ENCODE results near the gene PDE4D.
A peak's percentile ranks its signal among the peaks of the same experiment; 100 is the strongest.

Gene PDE4D

GRCh38 chr5:59051951-59052350 is 841.6 kb downstream of the PDE4D start:
- no peak for FAIRE-seq
- DNase-seq (ENCODE audit: insufficient read length): no peak
- TF ChIP-seq POLR2AphosphoS5 (IDR thresholded peaks at IDR 0.05; ENCODE audit: low read depth, low read length) (no peak), TAF1 (IDR thresholded peaks at IDR 0.05; ENCODE audit: borderline replicate concordance, low read depth, low read length) (no peak), POLR2A (IDR thresholded peaks at IDR 0.05; ENCODE audit: low read depth, low read length) (no peak)

- FAIRE-seq: no peak
- no peak for TF ChIP-seq TAF1 (IDR thresholded peaks at IDR 0.05; ENCODE audit: borderline replicate concordance, low read depth, low read length)
- TF ChIP-seq POLR2AphosphoS5 (IDR thresholded peaks at IDR 0.05; ENCODE audit: low read depth, low read length): no peak
- TF ChIP-seq POLR2A (IDR thresholded peaks at IDR 0.05; ENCODE audit: low read depth, low read length): no peak
- DNase-seq (ENCODE audit: insufficient read length): no peak
Observed at GRCh38 chr5:59049095-59049494, 844.4 kb downstream of the PDE4D start.

- no peak for DNase-seq (ENCODE audit: insufficient read length)
- TF ChIP-seq POLR2A (IDR thresholded peaks at IDR 0.05; ENCODE audit: low read depth, low read length): no peak
- TF ChIP-seq TAF1 (IDR thresholded peaks at IDR 0.05; ENCODE audit: borderline replicate concordance, low read depth, low read length): no peak
- FAIRE-seq: no peak
Observed at GRCh38 chr5:59042201-59043055, 851.1 kb downstream of the PDE4D start.

- no peak for DNase-seq (ENCODE audit: insufficient read length)
- FAIRE-seq: no peak
- TF ChIP-seq POLR2AphosphoS5 (IDR thresholded peaks at IDR 0.05; ENCODE audit: low read depth, low read length) (no peak), POLR2A (IDR thresholded peaks at IDR 0.05; ENCODE audit: low read depth, low read length) (no peak), TAF1 (IDR thresholded peaks at IDR 0.05; ENCODE audit: borderline replicate concordance, low read depth, low read length) (no peak)
Observed at GRCh38 chr5:59041355-59041754, 852.2 kb downstream of the PDE4D start.

GRCh38 chr5:59040804-59041201 is 852.7 kb downstream of the PDE4D start:
- no peak for FAIRE-seq
- no peak for DNase-seq (ENCODE audit: insufficient read length)
- no peak for TF ChIP-seq POLR2A (IDR thresholded peaks at IDR 0.05; ENCODE audit: low read depth, low read length)
- TF ChIP-seq TAF1 (IDR thresholded peaks at IDR 0.05; ENCODE audit: borderline replicate concordance, low read depth, low read length): no peak
- no peak for TF ChIP-seq POLR2AphosphoS5 (IDR thresholded peaks at IDR 0.05; ENCODE audit: low read depth, low read length)

GRCh38 chr5:59040024-59040803 is 853.3 kb downstream of the PDE4D start:
- no peak for DNase-seq (ENCODE audit: insufficient read length)
- peak; percentile 36 for FAIRE-seq
- TF ChIP-seq POLR2AphosphoS5 (IDR thresholded peaks at IDR 0.05; ENCODE audit: low read depth, low read length): no peak
- TF ChIP-seq POLR2A (IDR thresholded peaks at IDR 0.05; ENCODE audit: low read depth, low read length): no peak
- TF ChIP-seq TAF1 (IDR thresholded peaks at IDR 0.05; ENCODE audit: borderline replicate concordance, low read depth, low read length): no peak

- peak; percentile 45 for DNase-seq (ENCODE audit: insufficient read length)
Observed at GRCh38 chr5:59039296-59040023, 854.1 kb downstream of the PDE4D start.

GRCh38 chr5:59038798-59039295 is 854.7 kb downstream of the PDE4D start:
- peak; percentile 30 for FAIRE-seq
- no peak for TF ChIP-seq POLR2AphosphoS5 (IDR thresholded peaks at IDR 0.05; ENCODE audit: low read depth, low read length)
- TF ChIP-seq POLR2A (IDR thresholded peaks at IDR 0.05; ENCODE audit: low read depth, low read length): no peak
- no peak for TF ChIP-seq TAF1 (IDR thresholded peaks at IDR 0.05; ENCODE audit: borderline replicate concordance, low read depth, low read length)

More at GRCh38 chr5:59039296-59040023, 854.1 kb downstream of the PDE4D start:
- no peak for TF ChIP-seq POLR2A (IDR thresholded peaks at IDR 0.05; ENCODE audit: low read depth, low read length)
- TF ChIP-seq POLR2AphosphoS5 (IDR thresholded peaks at IDR 0.05; ENCODE audit: low read depth, low read length): no peak
- TF ChIP-seq TAF1 (IDR thresholded peaks at IDR 0.05; ENCODE audit: borderline replicate concordance, low read depth, low read length): no peak
- peak; percentile 27 for FAIRE-seq

GRCh38 chr5:59037941-59038797 is 855.4 kb downstream of the PDE4D start:
- DNase-seq (ENCODE audit: insufficient read length): no peak
- TF ChIP-seq POLR2AphosphoS5 (IDR thresholded peaks at IDR 0.05; ENCODE audit: low read depth, low read length): no peak
- TF ChIP-seq POLR2A (IDR thresholded peaks at IDR 0.05; ENCODE audit: low read depth, low read length): no peak
- TF ChIP-seq TAF1 (IDR thresholded peaks at IDR 0.05; ENCODE audit: borderline replicate concordance, low read depth, low read length): no peak
- peak; percentile 56 for FAIRE-seq

More at GRCh38 chr5:59038798-59039295, 854.7 kb downstream of the PDE4D start:
- DNase-seq (ENCODE audit: insufficient read length): peak; percentile 23

- FAIRE-seq (no peak), DNase-seq (ENCODE audit: insufficient read length) (no peak)
- TF ChIP-seq TAF1 (IDR thresholded peaks at IDR 0.05; ENCODE audit: borderline replicate concordance, low read depth, low read length) (no peak), POLR2A (IDR thresholded peaks at IDR 0.05; ENCODE audit: low read depth, low read length) (no peak), POLR2AphosphoS5 (IDR thresholded peaks at IDR 0.05; ENCODE audit: low read depth, low read length) (no peak)
Observed at GRCh38 chr5:59037453-59037852, 856.1 kb downstream of the PDE4D start.
